RWPE2 (cell line): ENCODE results near the gene HSPA5.

Experiments used
- ATAC-seq: fragments of 200-7000 bp; cut with Tn5 transposase; 3 replicates; pipeline ENCODE4 v1.9.1; 2021; ENCODE audit warnings: low read depth
- DNase-seq: peaks from one replicate; pipeline ENCODE4 v3.0.0-alpha.2; 2020; ENCODE audit warnings: low spot score
- H3K27ac ChIP-seq: fragments of 450-650 bp; 2 replicates; pipeline ENCODE4 v1.5.1; 2017; ENCODE audit warnings: mild to moderate bottlenecking; ENCODE audit not compliant: poor library complexity, severe bottlenecking
- H3K27me3 ChIP-seq: fragments of 250-450 bp; sonication (Bioruptor Pico); 2 replicates; pipeline ENCODE4 v1.5.1; 2021; ENCODE audit warnings: mild to moderate bottlenecking, moderate library complexity; ENCODE audit not compliant: insufficient read depth, poor library complexity, severe bottlenecking
- H3K36me3 ChIP-seq: fragments of 250-450 bp; sonication (Bioruptor Pico); 2 replicates; pipeline ENCODE4 v1.5.1; 2020; ENCODE audit warnings: low read depth, mild to moderate bottlenecking, moderate library complexity
- H3K4me1 ChIP-seq: fragments of 250-450 bp; sonication (Bioruptor Pico); 2 replicates; pipeline ENCODE4 v1.5.1; 2021; ENCODE audit warnings: mild to moderate bottlenecking, moderate library complexity; ENCODE audit not compliant: insufficient read depth, poor library complexity, severe bottlenecking
- H3K4me3 ChIP-seq: fragments of 250-450 bp; sonication (Bioruptor Pico); 2 replicates; pipeline ENCODE4 v1.5.1; 2021; ENCODE audit warnings: mild to moderate bottlenecking, moderate library complexity; ENCODE audit not compliant: severe bottlenecking
- H3K9me3 ChIP-seq: fragments of 250-450 bp; sonication (Bioruptor Pico); 2 replicates; pipeline ENCODE4 v1.5.1; 2021; ENCODE audit warnings: mild to moderate bottlenecking, moderate library complexity; ENCODE audit not compliant: severe bottlenecking
- CTCF ChIP-seq: fragments of 450-650 bp; IDR thresholded peaks from one replicate; pipeline ENCODE4 v1.5.1; 2017; ENCODE audit warnings: mild to moderate bottlenecking, moderate library complexity; ENCODE audit not compliant: poor library complexity, severe bottlenecking

HSPA5 gene

GRCh38 chr9:125241863-125242739, 958 bp upstream of the HSPA5 start:
- no peaks in the 10 kb centered on the region for H3K9me3 ChIP-seq
- peaks cover 40% of the 10 kb centered on the region for H3K36me3 ChIP-seq
- H3K4me3 ChIP-seq, result peak overlapping the region; percentile 74
- peaks cover 31% of the 10 kb centered on the region for H3K4me1 ChIP-seq
- no peak for TF ChIP-seq CTCF
- H3K27me3 ChIP-seq, result no peaks in the 10 kb centered on the region
- peak overlapping the region; percentile 80 for H3K27ac ChIP-seq
- ATAC-seq (peak; percentile 15), DNase-seq (no peak)

GRCh38 chr9:125240649-125240999, 519 bp downstream of the HSPA5 start:
- no peaks in the 10 kb centered on the region for H3K9me3 ChIP-seq
- H3K4me1 ChIP-seq, result peaks cover 41% of the 10 kb centered on the region
- ATAC-seq, result no peak
- H3K27me3 ChIP-seq, result no peaks in the 10 kb centered on the region
- peaks cover 54% of the 10 kb centered on the region for H3K36me3 ChIP-seq
- no peak for TF ChIP-seq CTCF
- peak; percentile 55 for DNase-seq
- H3K27ac ChIP-seq, result peak overlapping the region; percentile 80
- H3K4me3 ChIP-seq, result peak overlapping the region; percentile 74

- H3K4me1 ChIP-seq, result peaks cover 41% of the 10 kb centered on the region
- DNase-seq (no peak), ATAC-seq (no peak)
- H3K27me3 ChIP-seq, result no peaks in the 10 kb centered on the region
- no peaks in the 10 kb centered on the region for H3K9me3 ChIP-seq
- no peak for TF ChIP-seq CTCF
- H3K36me3 ChIP-seq, result peaks cover 61% of the 10 kb centered on the region
- H3K4me3 ChIP-seq, result peak overlapping the region; percentile 74
- H3K27ac ChIP-seq, result peak overlapping the region; percentile 80
Observed at GRCh38 chr9:125239631-125240597, 1.2 kb downstream of the HSPA5 start.

GRCh38 chr9:125238915-125239446, 2.2 kb downstream of the HSPA5 start:
- peaks cover 66% of the 10 kb centered on the region for H3K36me3 ChIP-seq
- TF ChIP-seq CTCF, result no peak
- peak overlapping the region; percentile 74 for H3K4me3 ChIP-seq
- H3K9me3 ChIP-seq, result no peaks in the 10 kb centered on the region
- H3K27me3 ChIP-seq, result no peaks in the 10 kb centered on the region
- DNase-seq, result no peak
- ATAC-seq, result no peak
- peak overlapping the region; percentile 80 for H3K27ac ChIP-seq
- H3K4me1 ChIP-seq, result peaks cover 37% of the 10 kb centered on the region
